Endothelial cell (in vitro differentiated cells): ENCODE results near the gene HSPA9. TPM values are rescaled to one million over a fixed set of nuclear protein-coding genes. Genes with fewer than 3 reads are reported as not detected.

ENCODE experiments used
- DNase-seq: peaks from one replicate; pipeline ENCODE4 v3.0.0; 2021; ENCODE audit warnings: low spot score
- H3K27ac Mint-ChIP-seq: one replicate; pipeline ENCODE4 v1.8.0; 2021; ENCODE audit warnings: mixed read lengths, inconsistent platforms; ENCODE audit not compliant: unreplicated experiment
- H3K27me3 Mint-ChIP-seq: one replicate; pipeline ENCODE4 v1.8.0; 2021; ENCODE audit warnings: mild to moderate bottlenecking, moderate library complexity, mixed read lengths, inconsistent platforms; ENCODE audit not compliant: unreplicated experiment
- H3K36me3 Mint-ChIP-seq: one replicate; pipeline ENCODE4 v1.8.0; 2021; ENCODE audit warnings: mild to moderate bottlenecking, low read depth, mixed read lengths, inconsistent platforms; ENCODE audit not compliant: unreplicated experiment
- H3K4me1 Mint-ChIP-seq: one replicate; pipeline ENCODE4 v1.8.0; 2021; ENCODE audit warnings: mild to moderate bottlenecking, mixed read lengths, inconsistent platforms; ENCODE audit not compliant: unreplicated experiment
- H3K4me3 Mint-ChIP-seq: one replicate; pipeline ENCODE4 v1.8.0; 2021; ENCODE audit warnings: mild to moderate bottlenecking, mixed read lengths, inconsistent platforms; ENCODE audit not compliant: unreplicated experiment
- H3K9me3 Mint-ChIP-seq: one replicate; pipeline ENCODE4 v1.8.0; 2021; ENCODE audit warnings: mixed read lengths, inconsistent platforms; ENCODE audit not compliant: unreplicated experiment
- CTCF ChIP-seq: fragments of 200-600 bp; sonication (generic); IDR thresholded peaks from one replicate; pipeline ENCODE4 v1.5.0; 2021; ENCODE audit warnings: antibody characterized with exemption; ENCODE audit not compliant: unreplicated experiment
- total RNA-seq: library from RNA; stranded (reverse); fragmentation: NEBNext Ultra II Directional; extraction: Animal tissue kit (Norgen Biotek cat#: 25700); gene quantifications from one replicate; pipeline ENCODE4 v1.2.1, GENCODE V29; 2021; ENCODE audit not compliant: unreplicated experiment

HSPA9 gene
- total RNA-seq, 1 donor from 2014 or later, result 128 TPM

- Mint-ChIP-seq H3K27me3 (peaks cover 20% of the 10 kb centered on the region), H3K4me3 (peak overlapping the region; percentile 99), H3K9me3 (no peaks in the 10 kb centered on the region), H3K4me1 (peaks cover 38% of the 10 kb centered on the region), H3K36me3 (peaks cover 5% of the 10 kb centered on the region), H3K27ac (peak overlapping the region; percentile 99)
- TF ChIP-seq CTCF, result no peak
- DNase-seq, result no peak
Measured at GRCh38 chr5:138541511-138542179, 33.6 kb downstream of the HSPA9 start.

- peaks cover 11% of the 10 kb centered on the region for H3K36me3 Mint-ChIP-seq
Measured at GRCh38 chr5:138539791-138540190, 35.4 kb downstream of the HSPA9 start.

GRCh38 chr5:138538943-138539627, 36.1 kb downstream of the HSPA9 start:
- Mint-ChIP-seq H3K4me3 (no peak overlapping the region), H3K36me3 (peaks cover 8% of the 10 kb centered on the region), H3K27me3 (peaks cover 18% of the 10 kb centered on the region), H3K4me1 (peaks cover 25% of the 10 kb centered on the region), H3K27ac (peak overlapping the region; percentile 4), H3K9me3 (no peaks in the 10 kb centered on the region)
- TF ChIP-seq CTCF, result no peak
- no peak for DNase-seq

More at GRCh38 chr5:138539791-138540190, 35.4 kb downstream of the HSPA9 start:
- H3K27ac Mint-ChIP-seq, result no peak overlapping the region
- no peak for TF ChIP-seq CTCF
- H3K27me3 Mint-ChIP-seq, result peaks cover 19% of the 10 kb centered on the region
- no peak for DNase-seq
- H3K9me3 Mint-ChIP-seq, result no peaks in the 10 kb centered on the region
- H3K4me1 Mint-ChIP-seq, result peaks cover 32% of the 10 kb centered on the region
- no peak overlapping the region for H3K4me3 Mint-ChIP-seq

- DNase-seq, result no peak
Measured at GRCh38 chr5:138536665-138537315, 38.4 kb downstream of the HSPA9 start.

More at GRCh38 chr5:138536665-138537315, 38.4 kb downstream of the HSPA9 start:
- H3K9me3 Mint-ChIP-seq, result no peaks in the 10 kb centered on the region
- TF ChIP-seq CTCF, result peak; percentile 58
- no peak overlapping the region for H3K4me3 Mint-ChIP-seq
- H3K27me3 Mint-ChIP-seq, result peaks cover 5% of the 10 kb centered on the region
- H3K4me1 Mint-ChIP-seq, result peaks cover 12% of the 10 kb centered on the region
- H3K36me3 Mint-ChIP-seq, result peaks cover 10% of the 10 kb centered on the region
- H3K27ac Mint-ChIP-seq, result no peak overlapping the region
